Skeletal muscle cell (primary cell): ENCODE data around the gene RUVBL1.

Source experiments
- DNase-seq: peaks from one replicate; pipeline ENCODE4 v3.0.0-alpha.2; 2010; ENCODE audit warnings: low read depth
- H3K4me3 ChIP-seq: 2 replicates; pipeline ENCODE4 v1.5.1; 2011; ENCODE audit warnings: low read depth, mild to moderate bottlenecking, control low read depth, low read length, moderate library complexity

The RUVBL1 gene

DNA sequence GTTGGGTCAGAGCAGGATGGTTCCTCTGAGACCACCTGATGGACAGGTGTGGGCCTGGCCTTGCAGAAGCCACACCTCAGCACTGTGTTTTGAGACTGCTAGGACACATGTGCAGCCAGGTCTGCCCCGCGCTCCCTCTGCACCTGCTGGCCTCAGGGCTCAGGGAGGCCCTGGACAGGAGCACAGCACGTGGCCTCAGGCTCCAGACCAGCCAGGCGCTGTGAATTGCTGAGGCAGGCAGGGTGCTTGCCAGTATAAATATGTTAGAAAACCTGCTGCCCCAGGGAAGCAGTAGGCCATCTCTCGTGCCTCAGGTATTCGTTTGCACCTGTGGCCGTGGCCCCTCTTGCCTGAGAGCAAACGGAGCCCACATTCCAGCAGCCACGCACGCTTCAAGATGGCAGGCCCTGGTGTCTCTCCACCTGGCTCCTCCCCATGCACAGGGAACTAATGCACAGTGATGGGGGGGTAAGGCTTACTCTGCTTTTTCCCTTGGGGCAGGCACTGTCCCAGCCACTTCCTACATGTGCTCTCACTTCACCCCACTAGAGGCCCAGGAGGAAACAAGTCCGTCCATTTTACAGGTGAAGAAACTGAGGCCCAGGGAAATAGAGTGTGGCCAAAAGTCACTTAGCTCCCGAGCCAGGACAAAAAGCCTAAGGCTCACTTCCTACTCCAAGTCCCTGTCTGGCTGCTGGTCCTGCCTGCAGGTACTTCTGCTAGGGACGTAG, 51.0 kb downstream of the RUVBL1 start:
- no peak for DNase-seq
- H3K4me3 ChIP-seq = no peak overlapping the region

- no peak overlapping the region for H3K4me3 ChIP-seq
- no peak for DNase-seq
These were observed 51.7 kb downstream of the RUVBL1 start for GRCh38 chr3:128071771-128072453.

GRCh38 chr3:128070898-128071591, 52.6 kb downstream of the RUVBL1 start:
- no peak for DNase-seq
- no peak overlapping the region for H3K4me3 ChIP-seq

DNA sequence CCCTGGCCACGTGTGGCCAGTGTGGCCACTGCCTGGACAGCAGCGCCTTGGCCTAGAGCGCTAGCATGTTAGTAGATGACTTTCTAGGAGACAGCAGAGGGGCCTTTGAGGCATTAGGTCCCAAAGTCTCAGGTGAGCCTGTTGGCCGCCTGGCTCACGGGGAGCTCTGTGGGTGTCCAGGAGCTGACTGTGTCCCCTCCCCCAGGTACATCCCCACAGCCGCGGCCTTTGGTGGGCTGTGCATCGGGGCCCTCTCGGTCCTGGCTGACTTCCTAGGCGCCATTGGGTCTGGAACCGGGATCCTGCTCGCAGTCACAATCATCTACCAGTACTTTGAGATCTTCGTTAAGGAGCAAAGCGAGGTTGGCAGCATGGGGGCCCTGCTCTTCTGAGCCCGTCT, 54.3 kb downstream of the RUVBL1 start:
- no peak overlapping the region for H3K4me3 ChIP-seq
- no peak for DNase-seq

DNA sequence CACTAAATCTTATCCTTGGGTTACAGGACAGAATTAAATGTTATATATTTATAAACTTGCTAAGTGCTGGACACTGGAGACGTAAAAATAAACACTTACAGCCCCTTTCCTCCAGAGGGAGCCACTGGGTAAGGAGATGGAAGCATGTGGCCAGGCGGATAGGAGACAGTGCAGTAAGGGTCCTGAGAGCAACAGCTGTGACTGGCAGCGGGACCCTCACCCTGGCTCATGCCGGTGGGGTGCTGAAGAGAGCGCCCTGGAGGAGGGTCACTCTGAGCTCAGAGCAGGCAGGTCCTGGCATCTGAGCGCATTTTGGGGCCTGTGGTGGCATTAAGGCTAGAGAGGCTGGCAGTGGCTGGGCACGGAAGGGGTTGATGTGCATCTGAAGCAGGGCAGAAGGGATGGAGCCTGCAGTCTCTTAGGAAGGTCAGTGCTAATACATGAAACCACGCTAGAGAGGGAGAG, 55.4 kb downstream of the RUVBL1 start:
- no peak overlapping the region for H3K4me3 ChIP-seq
- DNase-seq = no peak

- H3K4me3 ChIP-seq = no peak overlapping the region
- no peak for DNase-seq
These were observed 56.1 kb downstream of the RUVBL1 start for GRCh38 chr3:128067489-128067888.

- DNase-seq = no peak
- H3K4me3 ChIP-seq = no peak overlapping the region
These were observed 56.9 kb downstream of the RUVBL1 start for GRCh38 chr3:128066676-128067075.

DNA sequence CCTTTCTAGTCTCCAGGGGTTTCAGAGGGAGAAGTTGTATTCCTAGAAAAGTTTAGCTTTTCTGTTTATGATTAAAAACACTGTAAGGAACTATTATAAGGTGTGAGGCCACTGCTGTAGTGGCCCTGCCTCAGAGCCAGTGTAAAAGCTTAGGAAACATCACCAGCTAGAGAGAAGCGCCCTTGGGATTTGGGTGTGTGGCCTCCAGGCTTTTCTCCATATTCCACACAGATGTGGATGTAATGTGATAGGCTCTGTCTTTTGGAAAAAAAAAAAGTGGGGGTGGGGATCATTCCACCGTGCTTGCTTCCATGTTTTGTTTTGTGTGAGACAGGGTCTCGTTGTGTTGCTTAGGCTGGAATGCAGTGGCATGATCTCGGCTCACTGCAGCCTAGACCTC, 57.5 kb downstream of the RUVBL1 start:
- no peak for DNase-seq
- no peak overlapping the region for H3K4me3 ChIP-seq

GRCh38 chr3:128064962-128065361, 58.6 kb downstream of the RUVBL1 start:
- no peak for DNase-seq

GRCh38 chr3:128063865-128064264, 59.7 kb downstream of the RUVBL1 start:
- no peak overlapping the region for H3K4me3 ChIP-seq
- no peak for DNase-seq

More at GRCh38 chr3:128064962-128065361, 58.6 kb downstream of the RUVBL1 start:
- no peak overlapping the region for H3K4me3 ChIP-seq

- H3K4me3 ChIP-seq = no peak overlapping the region
- no peak for DNase-seq
These were observed 61.4 kb downstream of the RUVBL1 start for GRCh38 chr3:128062033-128062745.

- no peak overlapping the region for H3K4me3 ChIP-seq
- DNase-seq = peak; percentile 80
These were observed 62.9 kb downstream of the RUVBL1 start for GRCh38 chr3:128060473-128061381.

- no peak for DNase-seq
- no peak overlapping the region for H3K4me3 ChIP-seq
These were observed 67.4 kb downstream of the RUVBL1 start for GRCh38 chr3:128056258-128056657.

DNA sequence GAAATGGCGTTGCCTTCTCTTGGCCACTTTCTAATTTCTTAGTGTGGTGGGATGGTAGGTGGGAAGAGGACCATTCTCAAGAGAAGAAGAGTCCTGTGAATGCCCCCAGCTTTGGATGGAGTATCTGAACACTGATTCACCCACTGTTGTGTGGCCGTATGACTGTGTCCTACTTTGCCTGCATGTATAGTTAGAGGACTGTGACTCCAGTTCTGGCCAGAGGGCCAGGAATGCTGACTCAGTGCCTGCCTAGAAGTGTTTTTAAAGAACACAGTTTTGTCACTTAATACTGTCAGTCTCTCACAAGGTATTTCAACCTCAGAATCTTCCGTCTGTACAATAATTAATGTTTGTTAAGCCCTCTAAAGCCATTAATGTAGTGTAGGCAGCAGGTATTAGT, 69.2 kb downstream of the RUVBL1 start:
- peak overlapping the region; percentile 92 for H3K4me3 ChIP-seq
- DNase-seq = no peak

GRCh38 chr3:128053614-128054013, 70.0 kb downstream of the RUVBL1 start:
- H3K4me3 ChIP-seq = peak overlapping the region; percentile 92
- DNase-seq = no peak

- H3K4me3 ChIP-seq = peak overlapping the region; percentile 92
- DNase-seq = no peak
These were observed 70.8 kb downstream of the RUVBL1 start for GRCh38 chr3:128052595-128053351.

DNA sequence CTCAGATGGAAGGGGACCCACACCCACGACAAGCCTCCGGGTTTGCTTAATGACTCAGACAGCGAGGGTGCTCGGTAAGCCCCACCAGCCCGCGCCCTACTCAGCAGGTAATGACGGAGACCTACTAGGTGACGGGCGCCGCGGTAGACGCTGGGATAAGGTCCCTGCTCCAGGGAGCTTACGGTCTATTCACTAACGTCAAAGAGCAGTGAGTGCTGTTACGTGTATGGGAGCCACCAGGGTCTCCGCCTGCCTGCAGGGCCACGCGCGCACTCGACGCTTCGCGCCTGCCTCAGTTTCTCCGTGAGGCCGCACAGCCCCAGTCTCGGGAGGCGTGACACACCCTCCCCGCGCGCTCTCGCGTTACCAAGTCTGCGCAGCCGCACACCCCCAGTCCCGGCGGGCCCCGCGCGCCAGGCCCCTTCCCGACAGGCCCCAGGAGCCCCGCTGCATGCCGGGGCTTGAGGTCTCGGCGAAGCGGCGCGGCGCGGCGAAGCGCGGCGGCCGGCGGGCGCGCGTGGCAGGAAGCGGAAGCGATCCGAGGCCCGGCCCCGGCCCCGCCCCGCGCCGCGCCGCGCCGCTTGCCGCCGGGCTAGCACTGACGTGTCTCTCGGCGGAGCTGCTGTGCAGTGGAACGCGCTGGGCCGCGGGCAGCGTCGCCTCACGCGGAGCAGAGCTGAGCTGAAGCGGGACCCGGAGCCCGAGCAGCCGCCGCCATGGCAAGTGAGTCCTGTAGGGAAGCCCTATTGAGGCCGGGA, 71.6 kb downstream of the RUVBL1 start, which contains the start of gene SEC61A1:
Gene SEC61A1 (plus strand): TSS at position 601 of the 758 bp plus-strand sequence. CDS start 116 bp downstream, at position 717.
- H3K4me3 ChIP-seq = peak within 1 kb of the TSS; percentile 92
- DNase-seq = peak; percentile 80
